Liver (tissue), 9 donors: ENCODE results near the gene RNF31. TPM values are rescaled to one million over a fixed set of nuclear protein-coding genes. Genes with fewer than 3 reads are reported as not detected.
A peak's percentile ranks its signal among the peaks of the same experiment; 100 is the strongest.

ENCODE experiments used
- DNase-seq: peaks from one replicate; pipeline ENCODE4 v3.0.0-alpha.2; 2017; ENCODE audit warnings: low spot score
- H3K27ac ChIP-seq, 2 donors: one replicate each; pipeline ENCODE4 v1.7.0; 2013; ENCODE audit warnings: inconsistent platforms in 2 of 2, low read length in 2 of 2, control low read depth in 1 of 2, low read depth in 1 of 2, mild to moderate bottlenecking in 1 of 2
- H3K27me3 ChIP-seq, 4 donors: one replicate each; pipeline versions ENCODE4 v1.6.1 to v1.7.0; 2013; ENCODE audit warnings: low read length in 3 of 4, inconsistent platforms in 1 of 4, mild to moderate bottlenecking in 1 of 4, moderate library complexity in 1 of 4; ENCODE audit not compliant: control insufficient read depth in 4 of 4, insufficient read depth in 4 of 4
- H3K36me3 ChIP-seq, 4 donors: one replicate each; pipeline versions ENCODE4 v1.6.1 to v1.7.0; 2013; ENCODE audit warnings: low read length in 3 of 4, mild to moderate bottlenecking in 3 of 4, low read depth in 1 of 4, moderate library complexity in 1 of 4; ENCODE audit not compliant: control insufficient read depth in 4 of 4, insufficient read depth in 3 of 4
- H3K4me1 ChIP-seq, 4 donors: one replicate each; pipeline versions ENCODE4 v1.6.1 to v1.7.0; 2013; ENCODE audit warnings: low read length in 3 of 4, mild to moderate bottlenecking in 3 of 4, moderate library complexity in 1 of 4; ENCODE audit not compliant: control insufficient read depth in 4 of 4, insufficient read depth in 4 of 4
- H3K4me3 ChIP-seq, 3 donors: one replicate each; pipeline versions ENCODE4 v1.6.1 to v1.7.0; 2013; ENCODE audit warnings: low read length in 3 of 3, control low read depth in 1 of 3, low read depth in 1 of 3, mild to moderate bottlenecking in 1 of 3
- H3K9ac ChIP-seq, 2 donors: one replicate each; pipeline ENCODE4 v1.7.0; 2013; ENCODE audit warnings: low read length in 2 of 2, mild to moderate bottlenecking in 2 of 2, moderate library complexity in 2 of 2, control low read depth in 1 of 2, low read depth in 1 of 2
- H3K9me3 ChIP-seq, 4 donors: one replicate each; pipeline versions ENCODE4 v1.6.1 to v1.7.0; 2013; ENCODE audit warnings: low read length in 3 of 4; ENCODE audit not compliant: control insufficient read depth in 4 of 4
- ATF3 ChIP-seq: IDR thresholded peaks from 2 replicates; pipeline ENCODE4 v1.6.1; 2016; ENCODE audit warnings: antibody characterized with exemption
- CTCF ChIP-seq: fragments of 150-350 bp; IDR thresholded peaks from 2 replicates; pipeline ENCODE4 v1.5.1; 2017; ENCODE audit warnings: improper control_type of control experiment, low read depth, low read length; ENCODE audit not compliant: missing input control
- FOXA1 ChIP-seq: IDR thresholded peaks from 2 replicates; pipeline ENCODE4 v1.6.1; 2016; ENCODE audit warnings: antibody characterized with exemption
- FOXA2 ChIP-seq: IDR thresholded peaks from 2 replicates; pipeline ENCODE4 v1.6.1; 2016; ENCODE audit warnings: antibody characterized with exemption
- HNF4A ChIP-seq, 2 donors: conservative IDR thresholded peaks; 2 replicates each; pipeline ENCODE4 v1.6.1; 2016; ENCODE audit warnings: antibody characterized with exemption in 2 of 2, mild to moderate bottlenecking in 2 of 2
- HNF4G ChIP-seq: IDR thresholded peaks from 2 replicates; pipeline ENCODE4 v1.6.1; 2016; ENCODE audit warnings: antibody characterized with exemption
- JUND ChIP-seq, 2 donors: IDR thresholded peaks; 2 replicates each; pipeline ENCODE4 v1.6.1; 2016; ENCODE audit warnings: antibody characterized with exemption in 2 of 2
- NR2F2 ChIP-seq: IDR thresholded peaks from 2 replicates; pipeline ENCODE4 v1.6.1; 2016; ENCODE audit warnings: antibody characterized with exemption
- RAD21 ChIP-seq, 2 donors: IDR thresholded peaks; 2 replicates each; pipeline ENCODE4 v1.6.1; 2016; ENCODE audit warnings: antibody characterized with exemption in 2 of 2, mild to moderate bottlenecking in 2 of 2
- REST ChIP-seq: IDR thresholded peaks from 2 replicates; pipeline ENCODE4 v1.6.1; 2016; ENCODE audit warnings: antibody characterized with exemption, mild to moderate bottlenecking
- RXRA ChIP-seq, 2 donors: IDR thresholded peaks; 2 replicates each; pipeline ENCODE4 v1.6.1; 2017 to 2018; ENCODE audit warnings: antibody characterized with exemption in 2 of 2, mild to moderate bottlenecking in 1 of 2
- SP1 ChIP-seq: IDR thresholded peaks from 2 replicates; pipeline ENCODE4 v1.6.1; 2018; ENCODE audit warnings: antibody characterized with exemption, mild to moderate bottlenecking
- YY1 ChIP-seq: IDR thresholded peaks from 2 replicates; pipeline ENCODE4 v1.6.1; 2016; ENCODE audit warnings: antibody characterized with exemption, mild to moderate bottlenecking
- ZBTB33 ChIP-seq: IDR thresholded peaks from 2 replicates; pipeline ENCODE4 v1.6.1; 2016; ENCODE audit warnings: antibody characterized with exemption
- WGBS: extraction: QIAGEN DNeasy Blood & Tissue Kit; methylation state at CpG from one replicate; pipeline ENCODE4 v1.1.7; 2013; 5-methylcytosine and 5-hydroxymethylcytosine counted together
- polyA plus RNA-seq, 2 donors: library from polyadenylated mRNA; stranded (reverse) in 1 of 2; unstranded in 1 of 2; fragments of 200-250 nt in 1 of 2; fragments of >200 nt in 1 of 2; fragmentation: Nextera tagmentation in 1 of 2; extraction: Ambion mirVana in 1 of 2; gene quantifications; one replicate each; pipeline versions ENCODE4 v1.2.1 to v1.2.3, GENCODE V29; 2013 to 2015
- total RNA-seq, 2 donors: library from RNA; depleted of rRNA; stranded (reverse); fragments of >200 nt; gene quantifications; one replicate each; pipeline ENCODE4 v1.2.3, GENCODE V29; 2014
- donor health status: healthy.
- donor health status: healthy.
- donor health status: healthy.
- donor health status: healthy.
- donor health status: healthy.

The RNF31 gene
- total and polyA plus RNA-seq, 4 donors: 16.3 to 36.0 (median 20.9) TPM

- DNase-seq: no peak
- Histone ChIP-seq H3K9ac (peak overlapping the region in 1 of 2 donors; percentile 62), H3K27ac (peak overlapping the region; percentile 72 to 83), H3K9me3 (no peaks in the 10 kb centered on the region), H3K27me3 (no peaks in the 10 kb centered on the region), H3K4me1 (peaks cover 7 to 40% (median 31%) of the 10 kb centered on the region in 4 donors), H3K4me3 (peak overlapping the region in 1 of 3 donors; percentile 30), H3K36me3 (no peaks in the 10 kb centered on the region)
- TF ChIP-seq RAD21 (IDR thresholded peaks at IDR 0.05) (no peak), ZBTB33 (no peak), HNF4G (no peak), NR2F2 (no peak), HNF4A (conservative IDR thresholded peaks at IDR 0.05) (no peak), CTCF (no peak), ATF3 (no peak), FOXA1 (no peak), RXRA (IDR thresholded peaks at IDR 0.05) (no peak)
- WGBS: 42% methylated on average over 15 of the region's 15 CpGs
Measured at GRCh38 chr14:24131549-24131966, 15.7 kb upstream of the RNF31 start.

GRCh38 chr14:24132061-24132685 is 15.1 kb upstream of the RNF31 start:
- peak overlapping the region; percentile 72 to 83 for H3K27ac ChIP-seq
- H3K9ac ChIP-seq: peak overlapping the region in 1 of 2 donors; percentile 62
- no peaks in the 10 kb centered on the region for H3K9me3 ChIP-seq
- H3K27me3 ChIP-seq: no peaks in the 10 kb centered on the region
- H3K36me3 ChIP-seq: no peaks in the 10 kb centered on the region
- no peak for TF ChIP-seq HNF4A (conservative IDR thresholded peaks at IDR 0.05)
- TF ChIP-seq RAD21 (IDR thresholded peaks at IDR 0.05): no peak
- TF ChIP-seq FOXA1: no peak
- TF ChIP-seq JUND (IDR thresholded peaks at IDR 0.05): no peak
- TF ChIP-seq SP1: no peak
- no peak for TF ChIP-seq REST
- no peak for TF ChIP-seq YY1
- TF ChIP-seq FOXA2: no peak
- H3K4me1 ChIP-seq: peaks cover 10 to 47% (median 37%) of the 10 kb centered on the region in 4 donors
- peak overlapping the region in 1 of 3 donors; percentile 30 for H3K4me3 ChIP-seq
- DNase-seq: no peak
- WGBS: 51% methylated on average over 24 of the region's 24 CpGs
